Progenitor cell of endocrine pancreas (in vitro differentiated cells): ENCODE measurements around the gene DMXL2. TPM values are rescaled to one million over a fixed set of nuclear protein-coding genes. Genes with fewer than 3 reads are reported as not detected.

Experiments
- DNase-seq: peaks from one replicate; pipeline ENCODE4 v3.0.0; 2021; ENCODE audit warnings: low spot score; ENCODE audit not compliant: unreplicated experiment
- H3K27ac Mint-ChIP-seq: 2 replicates; pipeline ENCODE4 v1.8.0; 2021; ENCODE audit warnings: mild to moderate bottlenecking, moderate library complexity, mixed read lengths
- H3K27me3 Mint-ChIP-seq: 2 replicates; pipeline ENCODE4 v1.8.0; 2021; ENCODE audit warnings: mixed read lengths
- H3K36me3 Mint-ChIP-seq: 2 replicates; pipeline ENCODE4 v1.8.0; 2022; ENCODE audit warnings: mixed read lengths; ENCODE audit not compliant: insufficient read depth
- H3K4me1 Mint-ChIP-seq: 2 replicates; pipeline ENCODE4 v1.8.0; 2021; ENCODE audit warnings: low read depth, mixed read lengths
- H3K4me3 Mint-ChIP-seq: 2 replicates; pipeline ENCODE4 v1.8.0; 2021; ENCODE audit warnings: low read depth, mild to moderate bottlenecking, moderate library complexity, mixed read lengths
- H3K9me3 Mint-ChIP-seq: 2 replicates; pipeline ENCODE4 v1.8.0; 2021; ENCODE audit warnings: low read depth, mixed read lengths
- total RNA-seq: library from RNA; stranded (reverse); gene quantifications from 2 replicates; pipeline ENCODE4 v1.2.1, GENCODE V29; 2021
- TF ChIP-seq, protein P1 (sequence below): fragments of 200-600 bp; sonication (generic); IDR thresholded peaks from one replicate; pipeline ENCODE4 v1.5.0; 2021; ENCODE audit warnings: antibody characterized with exemption, mild to moderate bottlenecking; ENCODE audit not compliant: unreplicated experiment

DMXL2 gene
- total RNA-seq, 1 donor from 2014 or later = 43.3 TPM

DNA sequence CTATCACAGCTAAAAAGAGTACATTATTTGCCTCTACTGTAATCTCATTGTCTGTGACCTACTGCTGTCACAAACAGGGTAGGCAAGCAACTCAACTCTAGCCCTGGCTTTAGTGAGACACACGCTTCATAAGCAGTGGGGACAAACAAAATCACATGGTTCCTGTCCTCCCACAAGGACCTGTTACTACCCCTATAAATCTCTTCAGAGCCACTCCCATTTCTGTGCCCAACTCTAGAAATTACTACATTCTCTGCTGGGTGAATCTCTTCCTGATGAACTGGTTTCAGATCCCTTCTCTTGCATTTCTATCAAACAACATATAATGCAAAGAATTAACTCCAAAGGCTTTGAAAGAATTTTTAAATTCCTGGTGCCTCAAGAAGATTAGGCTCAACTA is 117.3 kb downstream of the DMXL2 start:
- Mint-ChIP-seq H3K27me3 (no peaks in the 10 kb centered on the region), H3K36me3 (peaks cover 8% of the 10 kb centered on the region), H3K9me3 (peaks cover 3% of the 10 kb centered on the region), H3K4me1 (no peaks in the 10 kb centered on the region), H3K27ac (no peak overlapping the region), H3K4me3 (no peak overlapping the region)
- no peak for DNase-seq
- TF ChIP-seq, protein P1, sequence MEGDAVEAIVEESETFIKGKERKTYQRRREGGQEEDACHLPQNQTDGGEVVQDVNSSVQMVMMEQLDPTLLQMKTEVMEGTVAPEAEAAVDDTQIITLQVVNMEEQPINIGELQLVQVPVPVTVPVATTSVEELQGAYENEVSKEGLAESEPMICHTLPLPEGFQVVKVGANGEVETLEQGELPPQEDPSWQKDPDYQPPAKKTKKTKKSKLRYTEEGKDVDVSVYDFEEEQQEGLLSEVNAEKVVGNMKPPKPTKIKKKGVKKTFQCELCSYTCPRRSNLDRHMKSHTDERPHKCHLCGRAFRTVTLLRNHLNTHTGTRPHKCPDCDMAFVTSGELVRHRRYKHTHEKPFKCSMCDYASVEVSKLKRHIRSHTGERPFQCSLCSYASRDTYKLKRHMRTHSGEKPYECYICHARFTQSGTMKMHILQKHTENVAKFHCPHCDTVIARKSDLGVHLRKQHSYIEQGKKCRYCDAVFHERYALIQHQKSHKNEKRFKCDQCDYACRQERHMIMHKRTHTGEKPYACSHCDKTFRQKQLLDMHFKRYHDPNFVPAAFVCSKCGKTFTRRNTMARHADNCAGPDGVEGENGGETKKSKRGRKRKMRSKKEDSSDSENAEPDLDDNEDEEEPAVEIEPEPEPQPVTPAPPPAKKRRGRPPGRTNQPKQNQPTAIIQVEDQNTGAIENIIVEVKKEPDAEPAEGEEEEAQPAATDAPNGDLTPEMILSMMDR = no peak

GRCh38 chr15:51503003-51503402 is 119.6 kb downstream of the DMXL2 start:
- Mint-ChIP-seq H3K9me3 (no peaks in the 10 kb centered on the region), H3K27me3 (no peaks in the 10 kb centered on the region), H3K36me3 (peaks cover 12% of the 10 kb centered on the region), H3K27ac (no peak overlapping the region), H3K4me3 (no peak overlapping the region), H3K4me1 (no peaks in the 10 kb centered on the region)
- no peak for DNase-seq
- TF ChIP-seq, protein P1 = no peak

- no peak for DNase-seq
- peaks cover 14% of the 10 kb centered on the region for H3K36me3 Mint-ChIP-seq
Measured at GRCh38 chr15:51499379-51499976, 123.1 kb downstream of the DMXL2 start.

GRCh38 chr15:51497806-51498205 is 124.8 kb downstream of the DMXL2 start:
- peaks cover 14% of the 10 kb centered on the region for H3K36me3 Mint-ChIP-seq
- TF ChIP-seq, protein P1 = no peak
- no peaks in the 10 kb centered on the region for H3K9me3 Mint-ChIP-seq
- no peak overlapping the region for H3K4me3 Mint-ChIP-seq
- no peak overlapping the region for H3K27ac Mint-ChIP-seq
- H3K4me1 Mint-ChIP-seq = peaks cover 12% of the 10 kb centered on the region
- DNase-seq = no peak
- no peaks in the 10 kb centered on the region for H3K27me3 Mint-ChIP-seq

More at GRCh38 chr15:51499379-51499976, 123.1 kb downstream of the DMXL2 start:
- Mint-ChIP-seq H3K4me3 (no peak overlapping the region), H3K27ac (no peak overlapping the region), H3K27me3 (no peaks in the 10 kb centered on the region), H3K9me3 (no peaks in the 10 kb centered on the region), H3K4me1 (peaks cover under 1% of the 10 kb centered on the region)
- TF ChIP-seq, protein P1 = peak; percentile 59

GRCh38 chr15:51496246-51496645 is 126.3 kb downstream of the DMXL2 start:
- Mint-ChIP-seq H3K4me1 (peaks cover 19% of the 10 kb centered on the region), H3K4me3 (no peak overlapping the region), H3K27ac (no peak overlapping the region), H3K9me3 (no peaks in the 10 kb centered on the region), H3K27me3 (no peaks in the 10 kb centered on the region), H3K36me3 (peaks cover 14% of the 10 kb centered on the region)
- TF ChIP-seq, protein P1 = no peak
- no peak for DNase-seq
